CD4-positive, alpha-beta T cell (primary cell): Measurements from ENCODE around the gene RAET1G. TPM values are rescaled to one million over a fixed set of nuclear protein-coding genes. Genes with fewer than 3 reads are reported as not detected.
"Not testable (repeated sequence)": the region's sequence is repeated elsewhere in the genome, so short reads cannot be mapped to it uniquely, and the experiment has no call there.

ENCODE experiments used
- ATAC-seq: fragments of 200-7000 bp; cut with Tn5 transposase; one replicate; pipeline ENCODE4 v1.10.0; 2022; ENCODE audit warnings: mild to moderate bottlenecking; ENCODE audit not compliant: poor library complexity
- CTCF ChIA-PET: fragments of 350-600 bp; sonication (Branson Sonifier 250); formaldehyde crosslinking; loops from one replicate; lab custom pipeline; 2021; ENCODE audit warnings: antibody characterized with exemption, inconsistent platforms; lab: Charles Lee
- POLR2A ChIA-PET: fragments of 350-600 bp; sonication (Branson Sonifier 250); formaldehyde crosslinking; loops from one replicate; lab custom pipeline; 2021; ENCODE audit warnings: antibody characterized with exemption, inconsistent platforms; lab: Charles Lee
- DNase-seq, 14 experiments: peaks; one replicate each; pipeline ENCODE4 v3.0.0-alpha.2; 2013 to 2020; ENCODE audit warnings: mixed read lengths in 2 of 14
- H3K27ac ChIP-seq, 2 donors: one replicate each; pipeline versions ENCODE4 v1.5.1 to v1.7.0; 2013; ENCODE audit warnings: low read length in 2 of 2, low read depth in 1 of 2, mild to moderate bottlenecking in 1 of 2
- H3K27me3 ChIP-seq, 2 experiments: 1 replicate in 1 of 2; 2 replicates in 1 of 2; pipeline versions ENCODE4 v1.6.1 to v1.7.0; 2013; ENCODE audit warnings: low read length in 2 of 2, control low read depth in 1 of 2, mild to moderate bottlenecking in 1 of 2, moderate library complexity in 1 of 2; ENCODE audit not compliant: insufficient read depth in 2 of 2, control insufficient read depth in 1 of 2
- H3K36me3 ChIP-seq: one replicate; pipeline ENCODE4 v1.6.1; 2013; ENCODE audit warnings: low read length, control low read depth; ENCODE audit not compliant: insufficient read depth
- H3K4me1 ChIP-seq: one replicate; pipeline ENCODE4 v1.6.1; 2013; ENCODE audit warnings: low read length, control low read depth; ENCODE audit not compliant: insufficient read depth
- H3K4me3 ChIP-seq: one replicate; pipeline ENCODE4 v1.5.1; 2013; ENCODE audit warnings: mild to moderate bottlenecking, low read length, moderate library complexity
- H3K9me3 ChIP-seq, 2 experiments: 1 replicate in 1 of 2; 2 replicates in 1 of 2; pipeline versions ENCODE4 v1.6.1 to v1.7.0; 2013; ENCODE audit warnings: low read length in 2 of 2, mild to moderate bottlenecking in 2 of 2, control low read depth in 1 of 2, moderate library complexity in 1 of 2; ENCODE audit not compliant: control insufficient read depth in 1 of 2, insufficient read depth in 1 of 2
- H3K27ac Mint-ChIP-seq: one replicate; pipeline ENCODE4 v1.8.0; 2020; ENCODE audit warnings: mixed read lengths
- H3K27me3 Mint-ChIP-seq: one replicate; pipeline ENCODE4 v1.8.0; 2021; ENCODE audit warnings: mixed read lengths
- H3K36me3 Mint-ChIP-seq: one replicate; pipeline ENCODE4 v1.8.0; 2021; ENCODE audit warnings: low read depth, mixed read lengths
- H3K4me1 Mint-ChIP-seq: one replicate; pipeline ENCODE4 v1.8.0; 2021; ENCODE audit warnings: low read depth, mixed read lengths
- H3K4me3 Mint-ChIP-seq: one replicate; pipeline ENCODE4 v1.8.0; 2020; ENCODE audit warnings: mild to moderate bottlenecking, mixed read lengths
- H3K9me3 Mint-ChIP-seq: one replicate; pipeline ENCODE4 v1.8.0; 2020; ENCODE audit warnings: mixed read lengths
- intact Hi-C, 2 experiments: fragments of 100-400 bp; cut with DNase I in 1 of 2; cut with micrococcal nuclease in 1 of 2; formaldehyde crosslinking; loops; one replicate each; pipeline versions ENCODE4 v1.15.1 to v1.9.0; 2023 to 2025; cut with DNase I, micrococcal nuclease
- total RNA-seq, 174 experiments: library from RNA in 2 of 174; stranded (reverse) in 2 of 174; gene quantifications; one replicate each; pipeline ENCODE4 v1.2.3 and lab custom pipeline; 2021 to 2026
- TF ChIP-seq, protein P1 (sequence below): fragments of 200-600 bp; IDR thresholded peaks from one replicate; pipeline ENCODE4 v1.8.0; 2022; ENCODE audit warnings: antibody characterized with exemption, mild to moderate bottlenecking

RAET1G gene
- total RNA-seq, 2 experiments from 2014 or later: not detected

DNA sequence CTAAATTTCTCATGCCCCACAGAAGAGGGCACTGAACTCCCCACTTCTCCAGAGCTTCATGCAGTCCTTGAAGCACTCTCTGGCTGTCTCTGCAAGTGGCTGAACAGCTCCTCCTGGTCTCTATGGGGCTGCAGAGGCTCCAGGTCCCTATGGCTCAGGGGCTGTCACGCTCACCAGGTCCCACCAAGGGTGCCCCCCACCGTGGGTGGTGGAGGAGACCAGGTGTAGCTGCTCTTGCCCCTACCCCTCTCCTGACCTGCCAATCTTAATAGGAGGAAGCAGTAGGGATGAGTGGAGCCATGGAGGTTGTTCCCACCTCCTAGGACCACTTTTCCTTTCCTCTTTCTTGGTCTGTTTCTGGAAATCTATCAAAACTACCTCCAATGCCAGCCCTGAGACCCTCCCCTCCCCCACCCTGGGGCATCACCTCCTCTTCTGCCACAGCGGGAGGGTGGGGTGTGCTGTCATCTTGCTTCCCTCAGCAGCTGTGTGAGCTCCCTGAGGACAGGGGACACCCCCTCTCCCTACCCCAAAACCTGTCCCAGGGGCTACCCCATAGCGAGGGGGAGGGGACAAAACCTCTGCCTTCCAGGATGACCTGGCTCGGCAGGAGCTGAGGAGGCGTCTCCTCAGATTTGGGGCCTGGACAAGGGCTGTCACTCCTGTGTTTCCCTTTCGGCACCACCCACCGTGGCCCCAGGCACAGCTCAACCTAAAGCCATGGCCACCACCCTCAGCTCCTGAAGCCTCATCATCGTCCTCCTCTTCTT is 13.0 kb downstream of the RAET1G start:
- ATAC-seq (no peak), DNase-seq (no peak)
- Histone ChIP-seq H3K9me3 (peaks cover 4 to 24% of the 10 kb centered on the region in 2 experiments), H3K4me3 (no peak overlapping the region), H3K27me3 (peaks cover 2 to 6% of the 10 kb centered on the region in 2 experiments), H3K4me1 (no peaks in the 10 kb centered on the region), H3K27ac (no peak overlapping the region), H3K36me3 (no peaks in the 10 kb centered on the region)
- Mint-ChIP-seq H3K4me3 (no peak overlapping the region), H3K27me3 (peaks cover 38% of the 10 kb centered on the region), H3K36me3 (no peaks in the 10 kb centered on the region), H3K4me1 (no peaks in the 10 kb centered on the region), H3K9me3 (peaks cover 5% of the 10 kb centered on the region), H3K27ac (no peak overlapping the region)
- ChIA-PET POLR2A (no interaction called here), CTCF (interaction anchor here (0.6 kb wide), 1 partner anchor 94 kb away, joined by 3 read pairs; no protein-coding TSS in a partner anchor)
- TF ChIP-seq, protein P1, sequence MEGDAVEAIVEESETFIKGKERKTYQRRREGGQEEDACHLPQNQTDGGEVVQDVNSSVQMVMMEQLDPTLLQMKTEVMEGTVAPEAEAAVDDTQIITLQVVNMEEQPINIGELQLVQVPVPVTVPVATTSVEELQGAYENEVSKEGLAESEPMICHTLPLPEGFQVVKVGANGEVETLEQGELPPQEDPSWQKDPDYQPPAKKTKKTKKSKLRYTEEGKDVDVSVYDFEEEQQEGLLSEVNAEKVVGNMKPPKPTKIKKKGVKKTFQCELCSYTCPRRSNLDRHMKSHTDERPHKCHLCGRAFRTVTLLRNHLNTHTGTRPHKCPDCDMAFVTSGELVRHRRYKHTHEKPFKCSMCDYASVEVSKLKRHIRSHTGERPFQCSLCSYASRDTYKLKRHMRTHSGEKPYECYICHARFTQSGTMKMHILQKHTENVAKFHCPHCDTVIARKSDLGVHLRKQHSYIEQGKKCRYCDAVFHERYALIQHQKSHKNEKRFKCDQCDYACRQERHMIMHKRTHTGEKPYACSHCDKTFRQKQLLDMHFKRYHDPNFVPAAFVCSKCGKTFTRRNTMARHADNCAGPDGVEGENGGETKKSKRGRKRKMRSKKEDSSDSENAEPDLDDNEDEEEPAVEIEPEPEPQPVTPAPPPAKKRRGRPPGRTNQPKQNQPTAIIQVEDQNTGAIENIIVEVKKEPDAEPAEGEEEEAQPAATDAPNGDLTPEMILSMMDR: no peak
- intact Hi-C loops: no loop called here

DNA sequence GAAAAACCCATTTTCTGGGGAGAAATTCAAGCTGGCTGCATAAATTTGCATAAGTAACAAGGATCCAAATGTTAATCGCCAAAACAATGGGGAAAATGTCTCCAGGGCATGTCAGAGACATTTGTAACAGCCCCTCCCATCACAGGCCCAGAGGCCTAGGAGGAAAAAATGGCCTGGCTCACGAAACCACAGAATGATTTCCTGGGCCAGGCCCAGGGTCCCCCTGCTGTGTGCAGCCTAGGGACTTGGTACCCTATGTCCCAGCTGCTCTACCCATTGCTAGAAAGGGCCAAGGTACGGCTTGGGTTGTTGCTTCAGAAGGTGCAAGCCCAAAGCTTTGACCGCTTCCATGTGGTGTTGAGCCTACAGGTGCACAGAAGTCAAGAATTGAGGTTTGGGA is 14.4 kb downstream of the RAET1G start:
- H3K4me3 ChIP-seq, H3K36me3 ChIP-seq, CTCF ChIA-PET, intact Hi-C loops, H3K4me1 ChIP-seq, DNase-seq, ATAC-seq, POLR2A ChIA-PET, H3K4me3 Mint-ChIP-seq, H3K9me3 Mint-ChIP-seq, H3K4me1 Mint-ChIP-seq, H3K36me3 Mint-ChIP-seq, H3K27me3 ChIP-seq, H3K27ac ChIP-seq, H3K27ac Mint-ChIP-seq: not testable (repeated sequence)
- peaks cover 24% of the 10 kb centered on the region for H3K27me3 Mint-ChIP-seq
- H3K9me3 ChIP-seq: peaks cover 4 to 24% of the 10 kb centered on the region in 2 experiments

DNA sequence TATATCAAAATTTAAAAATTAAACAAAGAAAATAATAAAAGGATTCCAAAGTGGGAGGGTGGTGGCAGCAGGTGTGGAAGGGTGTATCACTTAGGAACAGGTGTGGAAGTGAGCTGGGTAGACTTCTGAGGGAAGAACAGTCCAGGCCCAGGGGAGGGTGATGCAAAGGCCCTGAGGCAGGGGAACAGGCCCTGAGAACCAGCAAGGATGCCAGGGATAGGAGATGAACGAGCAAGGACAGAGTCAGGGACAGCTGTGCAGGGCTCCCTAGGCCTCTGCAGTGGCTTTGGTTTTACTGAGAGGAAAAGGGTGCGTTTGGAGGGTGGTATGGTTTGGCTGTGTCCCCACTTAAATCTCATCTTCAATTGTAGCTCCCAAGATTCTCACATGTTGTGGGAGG is 15.6 kb downstream of the RAET1G start:
- H3K27me3 ChIP-seq: peaks cover 4 to 6% of the 10 kb centered on the region in 2 experiments
- TF ChIP-seq, protein P1: no peak
- no peak overlapping the region for H3K27ac ChIP-seq
- Mint-ChIP-seq H3K4me3 (no peak overlapping the region), H3K9me3 (peaks cover 5% of the 10 kb centered on the region), H3K27ac (no peak overlapping the region), H3K36me3 (no peaks in the 10 kb centered on the region), H3K27me3 (peaks cover 14% of the 10 kb centered on the region), H3K4me1 (no peaks in the 10 kb centered on the region)
- intact Hi-C loops: no loop called here
- ChIA-PET POLR2A (no interaction called here), CTCF (no interaction called here)
- DNase-seq: no peak
- peaks cover 4 to 24% of the 10 kb centered on the region in 2 experiments for H3K9me3 ChIP-seq
- H3K4me1 ChIP-seq: no peaks in the 10 kb centered on the region
- no peaks in the 10 kb centered on the region for H3K36me3 ChIP-seq
- ATAC-seq: no peak
- H3K4me3 ChIP-seq: no peak overlapping the region
